Erythroblast (primary cell): ENCODE data around the gene FOXE3.

Experiments used
- GATA1 ChIP-seq: IDR thresholded peaks from 2 replicates; pipeline ENCODE4 v1.6.1; 2011; ENCODE audit warnings: low read depth, mild to moderate bottlenecking, control low read depth, low read length, moderate library complexity
- POLR2A ChIP-seq: IDR thresholded peaks from 2 replicates; pipeline ENCODE4 v1.6.1; 2011; ENCODE audit warnings: mild to moderate bottlenecking, low read length

DNA sequence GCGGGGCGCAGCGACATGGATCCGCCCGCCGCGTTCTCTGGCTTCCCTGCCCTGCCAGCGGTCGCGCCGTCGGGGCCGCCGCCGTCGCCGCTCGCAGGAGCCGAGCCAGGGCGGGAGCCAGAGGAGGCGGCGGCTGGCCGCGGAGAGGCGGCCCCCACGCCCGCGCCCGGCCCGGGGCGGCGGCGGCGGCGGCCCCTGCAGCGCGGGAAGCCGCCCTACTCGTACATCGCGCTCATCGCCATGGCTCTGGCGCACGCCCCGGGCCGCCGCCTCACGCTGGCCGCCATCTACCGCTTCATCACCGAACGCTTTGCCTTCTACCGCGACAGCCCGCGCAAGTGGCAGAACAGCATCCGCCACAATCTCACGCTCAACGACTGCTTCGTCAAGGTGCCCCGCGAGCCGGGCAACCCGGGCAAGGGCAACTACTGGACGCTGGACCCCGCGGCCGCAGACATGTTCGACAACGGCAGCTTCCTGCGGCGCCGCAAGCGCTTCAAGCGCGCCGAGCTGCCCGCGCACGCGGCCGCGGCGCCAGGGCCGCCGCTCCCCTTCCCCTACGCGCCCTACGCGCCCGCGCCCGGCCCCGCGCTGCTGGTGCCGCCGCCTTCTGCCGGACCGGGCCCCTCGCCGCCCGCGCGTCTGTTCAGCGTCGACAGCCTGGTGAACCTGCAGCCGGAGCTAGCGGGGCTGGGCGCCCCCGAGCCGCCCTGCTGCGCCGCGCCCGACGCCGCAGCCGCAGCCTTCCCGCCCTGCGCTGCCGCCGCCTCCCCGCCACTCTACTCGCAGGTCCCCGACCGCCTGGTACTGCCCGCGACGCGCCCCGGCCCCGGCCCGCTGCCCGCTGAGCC, 459 bp downstream of the FOXE3 start:
- no peak for TF ChIP-seq POLR2A
- no peak for TF ChIP-seq GATA1
